Smooth muscle cell (in vitro differentiated cells): ENCODE results near the gene RXRA. TPM values are rescaled to one million over a fixed set of nuclear protein-coding genes. Genes with fewer than 3 reads are reported as not detected.
A peak's percentile ranks its signal among the peaks of the same experiment; 100 is the strongest.

Experiments
- DNase-seq: peaks from one replicate; lab custom pipeline; 2025; ENCODE audit not compliant: unreplicated experiment; lab: John Stamatoyannopoulos, UW
- H2AFZ ChIP-seq: fragments of 200-600 bp; sonication (generic); 2 replicates; pipeline ENCODE4 v1.6.0; 2016; ENCODE audit warnings: antibody characterized with exemption, low read depth, mild to moderate bottlenecking
- H3F3A ChIP-seq: fragments of 200-600 bp; sonication (generic); 2 replicates; pipeline ENCODE4 v1.6.0; 2017; ENCODE audit warnings: antibody characterized with exemption, low read depth
- H3K27ac ChIP-seq: fragments of 200-600 bp; sonication (generic); 2 replicates; pipeline ENCODE4 v1.5.1; 2016; ENCODE audit warnings: low read depth, mild to moderate bottlenecking
- H3K27me3 ChIP-seq: fragments of 200-600 bp; sonication (generic); 2 replicates; pipeline ENCODE4 v1.6.1; 2016; ENCODE audit warnings: low read depth, mild to moderate bottlenecking
- H3K36me3 ChIP-seq: fragments of 200-600 bp; sonication (generic); 2 replicates; pipeline ENCODE4 v1.5.1; 2016; ENCODE audit warnings: low read depth
- H3K4me1 ChIP-seq: fragments of 200-600 bp; sonication (generic); 2 replicates; pipeline ENCODE4 v1.5.1; 2016; ENCODE audit warnings: low read depth
- H3K4me2 ChIP-seq: fragments of 200-600 bp; sonication (generic); 2 replicates; pipeline ENCODE4 v1.6.0; 2016; ENCODE audit warnings: mild to moderate bottlenecking
- H3K4me3 ChIP-seq: fragments of 200-600 bp; sonication (generic); 2 replicates; pipeline ENCODE4 v1.5.1; 2016; ENCODE audit warnings: mild to moderate bottlenecking
- H3K79me2 ChIP-seq: fragments of 200-600 bp; sonication (generic); 2 replicates; pipeline ENCODE4 v1.6.0; 2016; ENCODE audit warnings: low read depth, mild to moderate bottlenecking
- H3K9ac ChIP-seq: fragments of 200-600 bp; sonication (generic); 2 replicates; pipeline ENCODE4 v1.6.0; 2016; ENCODE audit warnings: low read depth
- H3K9me3 ChIP-seq: fragments of 200-600 bp; sonication (generic); replicated peaks from 2 replicates; pipeline ENCODE4 v1.5.1; 2016; ENCODE audit warnings: low read depth
- H4K20me1 ChIP-seq: fragments of 200-600 bp; sonication (generic); 2 replicates; pipeline ENCODE4 v1.6.0; 2016; ENCODE audit warnings: low read depth
- WGBS: methylation state at CpG from one replicate; pipeline ENCODE4 v1.1.7; 2016; ENCODE audit warnings: low lambda C conversion rate; 5-methylcytosine and 5-hydroxymethylcytosine counted together
- polyA plus RNA-seq: library from polyadenylated mRNA; unstranded; fragments of >200 nt; fragmentation: Nextera tagmentation; extraction: Ambion mirVana; gene quantifications from 2 replicates; pipeline ENCODE4 v1.2.1, GENCODE V29; 2016
- total RNA-seq: library from RNA; depleted of rRNA; stranded (reverse); fragments of >200 nt; gene quantifications from 2 replicates; pipeline ENCODE4 v1.2.3, GENCODE V29; 2014
- TF ChIP-seq, protein P1 (sequence below): fragments of 200-600 bp; sonication (generic); IDR thresholded peaks from 2 replicates; pipeline ENCODE4 v1.5.1; 2017; ENCODE audit warnings: borderline replicate concordance, mild to moderate bottlenecking, antibody characterized with exemption; ENCODE audit not compliant: insufficient read depth, poor library complexity, severe bottlenecking

The RXRA gene
- total and polyA plus RNA-seq, 2 experiments from 2014 or later: 8.9 to 23.1 TPM

DNA sequence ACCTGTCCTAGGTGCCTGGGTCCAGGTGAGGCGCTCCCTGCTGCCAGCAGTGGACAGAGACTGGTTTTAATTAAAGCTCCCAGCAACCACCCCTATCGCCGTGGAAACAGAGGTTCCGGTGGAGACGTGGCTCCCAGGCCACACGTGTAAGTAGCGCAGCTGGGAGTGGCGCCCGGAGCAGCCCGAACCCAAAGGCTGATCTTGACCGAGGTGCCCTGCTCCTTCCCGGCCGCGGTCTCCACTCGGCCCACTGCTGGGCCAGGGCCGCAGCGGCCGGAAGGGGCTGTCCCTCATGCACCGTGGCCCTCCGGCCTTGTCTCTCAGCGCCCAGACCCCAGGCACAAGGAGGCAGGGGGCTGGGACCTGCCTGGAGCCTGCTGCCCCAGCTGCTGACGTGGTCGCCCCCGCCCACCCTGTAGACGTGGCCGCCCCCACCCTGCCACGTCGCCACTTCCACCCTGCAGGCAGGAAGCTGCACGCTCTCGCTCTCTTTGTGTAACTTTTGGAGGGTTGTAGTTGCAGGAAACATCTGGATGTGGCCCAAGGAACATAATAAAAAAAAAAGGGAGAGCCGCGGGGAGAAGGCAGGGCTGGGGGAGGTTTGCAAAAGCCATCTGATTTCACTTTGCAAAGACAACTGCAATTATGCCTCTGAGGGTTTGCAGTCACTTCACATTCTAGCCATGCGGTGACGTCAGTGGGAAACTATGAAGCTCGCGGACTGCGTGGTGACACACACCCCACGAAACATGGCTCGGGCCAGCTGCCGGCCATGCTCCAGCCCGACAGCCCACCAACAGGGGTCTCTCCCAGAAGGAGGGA lies 129.9 kb downstream of the RXRA start:
- H3K27ac ChIP-seq: peak overlapping the region; percentile 100
- H2AFZ ChIP-seq: no peak overlapping the region
- H3K79me2 ChIP-seq: peaks cover 40% of the 10 kb centered on the region
- H3K9ac ChIP-seq: peak overlapping the region; percentile 96
- peaks cover 12% of the 10 kb centered on the region for H3F3A ChIP-seq
- peak overlapping the region; percentile 65 for H3K4me2 ChIP-seq
- H3K4me3 ChIP-seq: no peak overlapping the region
- no peaks in the 10 kb centered on the region for H3K36me3 ChIP-seq
- peaks cover 11% of the 10 kb centered on the region for H3K4me1 ChIP-seq
- TF ChIP-seq, protein P1, sequence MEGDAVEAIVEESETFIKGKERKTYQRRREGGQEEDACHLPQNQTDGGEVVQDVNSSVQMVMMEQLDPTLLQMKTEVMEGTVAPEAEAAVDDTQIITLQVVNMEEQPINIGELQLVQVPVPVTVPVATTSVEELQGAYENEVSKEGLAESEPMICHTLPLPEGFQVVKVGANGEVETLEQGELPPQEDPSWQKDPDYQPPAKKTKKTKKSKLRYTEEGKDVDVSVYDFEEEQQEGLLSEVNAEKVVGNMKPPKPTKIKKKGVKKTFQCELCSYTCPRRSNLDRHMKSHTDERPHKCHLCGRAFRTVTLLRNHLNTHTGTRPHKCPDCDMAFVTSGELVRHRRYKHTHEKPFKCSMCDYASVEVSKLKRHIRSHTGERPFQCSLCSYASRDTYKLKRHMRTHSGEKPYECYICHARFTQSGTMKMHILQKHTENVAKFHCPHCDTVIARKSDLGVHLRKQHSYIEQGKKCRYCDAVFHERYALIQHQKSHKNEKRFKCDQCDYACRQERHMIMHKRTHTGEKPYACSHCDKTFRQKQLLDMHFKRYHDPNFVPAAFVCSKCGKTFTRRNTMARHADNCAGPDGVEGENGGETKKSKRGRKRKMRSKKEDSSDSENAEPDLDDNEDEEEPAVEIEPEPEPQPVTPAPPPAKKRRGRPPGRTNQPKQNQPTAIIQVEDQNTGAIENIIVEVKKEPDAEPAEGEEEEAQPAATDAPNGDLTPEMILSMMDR: peak; percentile 8
- peak; percentile 79 for DNase-seq
- no peaks in the 10 kb centered on the region for H4K20me1 ChIP-seq
- H3K9me3 ChIP-seq: no peaks in the 10 kb centered on the region
- WGBS: 36% methylated on average over 41 of the region's 41 CpGs
- no peaks in the 10 kb centered on the region for H3K27me3 ChIP-seq

DNA sequence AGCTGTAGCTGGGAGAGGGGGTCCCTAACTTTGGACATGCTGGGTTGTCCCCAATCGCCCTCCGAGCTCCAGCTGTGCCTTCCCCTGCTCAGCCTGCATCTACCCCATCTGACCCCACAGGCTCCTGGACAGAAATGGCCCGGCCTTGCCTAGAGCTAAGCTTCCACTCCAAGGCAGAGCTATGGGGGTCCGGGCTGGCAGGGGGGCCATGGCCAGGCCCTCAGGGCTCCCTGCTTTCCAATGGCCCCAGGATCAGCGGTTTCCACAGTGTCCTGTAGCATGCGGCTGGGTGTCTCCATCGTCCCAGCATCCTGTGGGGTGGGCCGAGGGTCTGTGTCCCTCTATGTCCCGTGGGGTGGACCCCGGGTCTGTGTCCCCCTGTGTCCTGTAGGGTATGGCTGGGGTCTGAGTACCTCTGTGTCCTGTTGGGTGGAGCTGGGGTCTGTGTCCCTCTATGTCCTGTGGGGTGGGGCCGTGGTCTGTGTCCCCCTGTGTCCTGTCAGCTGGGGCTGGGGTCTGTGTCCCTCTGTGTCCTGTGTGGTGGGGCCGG lies 130.6 kb downstream of the RXRA start:
- no peak for DNase-seq
- peak overlapping the region; percentile 100 for H3K27ac ChIP-seq
- peaks cover 11% of the 10 kb centered on the region for H3K4me1 ChIP-seq
- TF ChIP-seq, protein P1: no peak
- peaks cover 37% of the 10 kb centered on the region for H3K79me2 ChIP-seq
- H2AFZ ChIP-seq: no peak overlapping the region
- H3K27me3 ChIP-seq: no peaks in the 10 kb centered on the region
- H3K36me3 ChIP-seq: no peaks in the 10 kb centered on the region
- peak overlapping the region; percentile 93 for H3K9ac ChIP-seq
- WGBS: 92% methylated on average over 12 of the region's 12 CpGs
- H3K4me3 ChIP-seq: no peak overlapping the region
- peaks cover 12% of the 10 kb centered on the region for H3F3A ChIP-seq
- no peaks in the 10 kb centered on the region for H3K9me3 ChIP-seq
- H4K20me1 ChIP-seq: no peaks in the 10 kb centered on the region
- peak overlapping the region; percentile 56 for H3K4me2 ChIP-seq

DNA sequence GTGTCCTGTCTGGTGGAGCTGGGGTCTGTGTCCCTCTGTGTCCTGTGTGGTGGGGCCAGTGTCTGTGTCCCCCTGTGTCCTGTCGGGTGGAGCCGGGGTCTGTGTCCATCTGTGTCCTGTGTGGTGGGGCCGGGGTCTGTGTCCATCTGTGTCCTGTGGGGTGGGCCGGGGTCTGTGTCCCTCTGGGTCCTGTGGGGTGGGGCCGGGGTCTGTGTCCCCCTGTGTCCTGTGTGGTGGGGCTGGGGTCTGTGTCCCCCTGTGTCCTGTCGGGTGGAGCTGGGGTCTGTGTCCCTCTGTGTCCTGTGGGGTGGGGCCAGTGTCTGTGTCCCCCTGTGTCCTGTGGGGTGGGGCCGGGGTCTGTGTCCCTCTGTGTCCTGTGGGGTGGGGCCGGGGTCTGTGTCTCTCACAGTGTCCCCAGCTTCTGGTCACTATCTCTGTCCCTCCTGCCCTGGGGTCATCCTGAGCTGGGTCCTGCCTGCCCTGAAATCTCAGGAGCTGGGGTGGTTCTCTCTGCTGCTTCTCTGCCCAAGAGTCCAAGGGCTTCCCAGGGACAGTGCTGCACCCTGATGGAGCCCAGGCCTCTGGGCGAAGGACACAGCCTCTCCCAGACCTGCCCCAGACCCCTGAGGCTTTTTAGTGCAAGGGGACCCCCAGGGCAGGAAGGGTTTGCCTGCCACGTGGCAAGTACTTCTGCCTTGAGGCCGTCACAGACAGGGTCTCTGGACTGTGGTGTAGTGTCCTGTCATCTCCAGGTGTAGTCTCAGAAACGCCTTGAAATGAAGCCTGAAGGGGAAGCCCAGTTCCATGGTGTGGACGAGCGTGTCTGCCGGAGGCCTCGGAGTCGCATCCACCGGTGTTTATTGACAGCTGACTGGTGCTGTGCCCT lies 131.3 kb downstream of the RXRA start:
- Histone ChIP-seq H3K9me3 (no peaks in the 10 kb centered on the region), H3K27me3 (no peaks in the 10 kb centered on the region), H4K20me1 (no peaks in the 10 kb centered on the region), H3K4me2 (peak overlapping the region; percentile 56), H3K4me3 (no peak overlapping the region), H3K27ac (peak overlapping the region; percentile 100), H3K79me2 (peaks cover 32% of the 10 kb centered on the region), H3K36me3 (no peaks in the 10 kb centered on the region), H3K4me1 (peaks cover 11% of the 10 kb centered on the region), H2AFZ (no peak overlapping the region), H3K9ac (peak overlapping the region; percentile 93), H3F3A (peaks cover 12% of the 10 kb centered on the region)
- no peak for DNase-seq
- TF ChIP-seq, protein P1: no peak
- 81% methylated on average over 15 of the region's 18 CpGs for WGBS
